Heart left ventricle (tissue), 16 donors: ENCODE results near the gene PAF1. TPM values are rescaled to one million over a fixed set of nuclear protein-coding genes. Genes with fewer than 3 reads are reported as not detected.

Experiments used
- ATAC-seq, 4 donors: fragments of 200-7000 bp; cut with Tn5 transposase; one replicate each; pipeline ENCODE4 v1.9.1; 2020 to 2022; ENCODE audit warnings: moderate library complexity in 4 of 4, mild to moderate bottlenecking in 3 of 4, moderate number of reproducible peaks in 1 of 4
- DNase-seq, 5 donors: peaks; one replicate each; pipeline ENCODE4 v3.0.0-alpha.2; 2020
- H3K27ac ChIP-seq, 12 donors: fragments of 200-600 bp; sonication (generic) in 4 of 12; one replicate each; pipeline versions ENCODE4 v1.5.0 to v1.8.0; 2016 to 2022; ENCODE audit warnings: mild to moderate bottlenecking in 2 of 12
- H3K27me3 ChIP-seq, 9 donors: fragments of 200-600 bp; sonication (generic) in 2 of 9; one replicate each; pipeline versions ENCODE4 v1.5.1 to v1.8.0; 2016 to 2022; ENCODE audit warnings: mild to moderate bottlenecking in 3 of 9
- H3K36me3 ChIP-seq, 9 donors: fragments of 200-600 bp; sonication (generic) in 2 of 9; one replicate each; pipeline versions ENCODE4 v1.5.0 to v1.8.0; 2018 to 2022; ENCODE audit warnings: mild to moderate bottlenecking in 2 of 9
- H3K4me1 ChIP-seq, 12 donors: fragments of 200-600 bp; sonication (generic) in 4 of 12; one replicate each; pipeline versions ENCODE4 v1.5.0 to v1.8.0; 2016 to 2022; ENCODE audit warnings: mild to moderate bottlenecking in 3 of 12
- H3K4me3 ChIP-seq, 12 donors: fragments of 200-600 bp; sonication (generic) in 4 of 12; one replicate each; pipeline versions ENCODE4 v1.5.0 to v1.8.0; 2017 to 2022; ENCODE audit warnings: mild to moderate bottlenecking in 9 of 12, moderate library complexity in 4 of 12
- H3K9me3 ChIP-seq, 12 donors: fragments of 200-600 bp; sonication (generic) in 4 of 12; one replicate each; pipeline versions ENCODE4 v1.5.0 to v1.8.0; 2016 to 2022; ENCODE audit warnings: mild to moderate bottlenecking in 1 of 12
- CTCF ChIP-seq, 12 donors: fragments of 200-600 bp; sonication (generic) in 4 of 12; IDR thresholded peaks; one replicate each; pipeline versions ENCODE4 v1.5.0 to v1.8.0; 2018 to 2022; ENCODE audit warnings: antibody characterized with exemption in 12 of 12, mild to moderate bottlenecking in 5 of 12
- POLR2A ChIP-seq, 2 donors: fragments of 450-650 bp; IDR thresholded peaks; one replicate each; pipeline ENCODE4 v1.6.1; 2017; ENCODE audit warnings: antibody characterized with exemption in 2 of 2, mild to moderate bottlenecking in 2 of 2, moderate library complexity in 2 of 2
- WGBS, 4 donors: extraction: QIAGEN DNeasy Blood & Tissue Kit in 2 of 4; methylation state at CpG; one replicate each; pipeline versions ENCODE4 v1.1.5 to v1.1.7; 2013 to 2018; 5-methylcytosine and 5-hydroxymethylcytosine counted together
- intact Hi-C, 10 donors: fragments of 100-400 bp; cut with DNase I; formaldehyde crosslinking; loops; one replicate each; pipeline versions ENCODE4 v1.11.1 to v1.14.2; 2022
- polyA plus RNA-seq, 2 donors: library from polyadenylated mRNA; stranded (reverse); fragments of 200-250 nt; gene quantifications; one replicate each; pipeline ENCODE4 v1.2.3, GENCODE V29; 2013
- total RNA-seq, 9 donors: library from RNA; depleted of rRNA in 2 of 9; stranded (reverse); fragments of >200 nt in 2 of 9; fragmentation: NEBNext Ultra II Directional in 3 of 9; extraction: Animal tissue kit (Norgen Biotek cat#: 25700) in 3 of 9; gene quantifications; one replicate each; pipeline versions ENCODE4 v1.1.0 to v1.2.4, GENCODE V29; 2016 to 2023
- donor health status: ischemic (EF 13 %, LVEDD 7.1; RV severe dilation, severe dysfunction).
- donor health status: healthy with polysubstance abuse.
- donor health status: DM: no; HTN: yes; CAD: no.
- donor health status: DM: no; HTN: no; CAD: no.
- donor health status: ischemic (EF 25% LVEDD 6.9; RV normal size, moderate dysfunction).
- donor health status: ischemic (EF 25% LVEDD 5.7; RV mildly dilated, moderate dysfunction).
- donor health status: healthy.
- donor health status: DM: yes; HTN: yes; CAD: no.
- donor health status: ischemic (EF 35%, LVEDD 5.7; RV mildly dilated, moderate dysfunction).
- donor health status: nonischemic (EF 11% LVEDD 7.7; RV severe dilation, severe dysfunction).
- donor health status: DM: yes; HTN: yes; CAD: no.
- donor health status: PGD.
- donor health status: ischemic (EF 29% LVEDD 5.4; RV normal size, mild dysfunction).
- donor health status: nonischemic (EF 23%, LVEDD 6.1; RV moderate dilation, normal function).

PAF1 gene
- total and polyA plus RNA-seq, 11 donors = 32.5 to 75.7 (median 40.7) TPM

DNA sequence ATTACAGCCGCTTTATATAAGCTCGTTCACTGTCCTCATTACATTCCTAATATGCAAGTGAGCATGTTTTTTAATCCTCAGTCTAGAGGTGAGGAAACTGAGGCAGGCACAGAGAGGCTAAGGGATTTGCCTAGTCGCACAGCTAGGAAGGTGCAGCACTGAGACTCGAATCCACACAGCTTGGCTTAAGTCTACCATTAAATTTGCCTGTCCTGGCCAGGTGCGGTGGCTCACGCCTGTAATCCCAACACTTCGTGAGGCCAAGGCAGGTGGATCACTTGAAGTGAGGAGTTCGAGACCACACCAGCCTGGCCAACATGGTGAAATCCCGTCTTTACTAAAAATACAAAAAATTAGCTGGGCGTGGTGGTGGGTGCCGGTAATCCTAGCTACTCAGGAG, 36.8 kb upstream of the PAF1 start:
- no peak for TF ChIP-seq CTCF (IDR thresholded peaks at IDR 0.05)
- TF ChIP-seq POLR2A (IDR thresholded peaks at IDR 0.05) = no peak
- H3K27me3 ChIP-seq = no peaks in the 10 kb centered on the region
- H3K4me1 ChIP-seq = peaks cover 9 to 27% (median 17%) of the 10 kb centered on the region in 12 donors
- no peak overlapping the region for H3K4me3 ChIP-seq
- peak overlapping the region; percentile 64 to 93 (median 86) for H3K27ac ChIP-seq
- DNase-seq (peak in 1 of 5 donors; percentile 30), ATAC-seq (no peak)
- WGBS, 4 donors = 89 to 94% (median 92%) methylated on average over 9 to 11 of the region's 11 CpGs
- H3K9me3 ChIP-seq = no peaks in the 10 kb centered on the region
- peaks cover 1 to 34% (median 15%) of the 10 kb centered on the region in 9 donors for H3K36me3 ChIP-seq
- intact Hi-C loops = no loop called here

GRCh38 chr19:39426170-39426569, 35.3 kb upstream of the PAF1 start:
- H3K4me1 ChIP-seq = peaks cover 9 to 24% (median 17%) of the 10 kb centered on the region in 12 donors
- no peaks in the 10 kb centered on the region for H3K9me3 ChIP-seq
- DNase-seq (no peak), ATAC-seq (no peak)
- peaks cover 0 to 38% (median 20%) of the 10 kb centered on the region in 9 donors for H3K36me3 ChIP-seq
- intact Hi-C loops = no loop called here
- 67 to 77% (median 70%) methylated on average over 5 of the region's 5 CpGs for WGBS, 4 donors
- no peak overlapping the region for H3K4me3 ChIP-seq
- no peaks in the 10 kb centered on the region for H3K27me3 ChIP-seq
- TF ChIP-seq POLR2A (IDR thresholded peaks at IDR 0.05) (no peak), CTCF (IDR thresholded peaks at IDR 0.05) (no peak)
- no peak overlapping the region for H3K27ac ChIP-seq

DNA sequence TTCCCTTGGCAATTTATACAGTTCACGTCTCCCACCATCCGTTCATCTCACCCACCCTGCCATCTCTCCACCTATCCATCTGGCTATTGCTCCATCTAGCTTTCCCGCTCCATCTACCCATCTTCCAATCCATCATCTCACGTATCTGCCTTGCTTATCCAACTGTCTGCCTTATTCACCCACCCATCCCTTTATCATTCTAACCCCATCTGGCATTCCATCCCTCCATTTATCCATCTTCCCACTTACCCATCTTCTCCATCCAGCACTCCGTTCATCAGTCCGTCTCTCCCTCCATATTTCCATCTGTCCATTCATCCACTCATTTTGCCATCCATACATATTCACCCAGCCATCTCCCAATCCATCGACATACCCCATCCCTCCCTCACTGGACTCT, 34.8 kb upstream of the PAF1 start:
- no peak for TF ChIP-seq POLR2A (IDR thresholded peaks at IDR 0.05)
- no peak for TF ChIP-seq CTCF (IDR thresholded peaks at IDR 0.05)
- Histone ChIP-seq H3K27ac (no peak overlapping the region), H3K4me1 (peaks cover 9 to 22% (median 17%) of the 10 kb centered on the region in 12 donors), H3K36me3 (peaks cover 0 to 42% (median 22%) of the 10 kb centered on the region in 9 donors), H3K9me3 (no peaks in the 10 kb centered on the region), H3K4me3 (no peak overlapping the region), H3K27me3 (no peaks in the 10 kb centered on the region)
- 85 to 95% (median 90%) methylated on average over 7 of the region's 7 CpGs for WGBS, 4 donors
- intact Hi-C loops = no loop called here
- ATAC-seq (no peak), DNase-seq (no peak)

DNA sequence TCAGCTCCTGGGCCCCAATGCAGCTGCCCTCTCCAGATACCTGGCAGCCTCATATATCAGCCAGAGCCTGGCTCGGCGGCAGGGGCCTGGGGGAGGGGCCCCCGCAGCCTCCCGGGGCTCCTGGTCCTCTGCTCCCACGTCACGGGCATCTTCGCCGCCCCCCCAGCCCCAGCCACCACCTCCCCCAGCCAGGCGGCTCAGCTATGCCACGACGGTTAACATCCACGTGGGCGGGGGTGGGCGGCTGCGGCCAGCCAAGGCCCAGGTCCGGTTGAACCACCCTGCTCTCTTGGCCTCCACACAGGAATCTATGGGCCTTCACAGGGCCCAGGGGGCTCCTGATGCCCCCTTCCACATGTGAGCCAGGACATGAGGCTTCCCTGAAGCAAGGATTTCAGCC, 34.0 kb upstream of the PAF1 start:
- WGBS, 4 donors = 78 to 86% (median 82%) methylated on average over 15 to 16 of the region's 16 CpGs
- H3K36me3 ChIP-seq = peaks cover 0 to 50% (median 30%) of the 10 kb centered on the region in 9 donors
- DNase-seq = peak in 1 of 5 donors; percentile 49

More for the DNA sequence above, 34.0 kb upstream of the PAF1 start:
- Histone ChIP-seq H3K9me3 (no peaks in the 10 kb centered on the region), H3K27ac (no peak overlapping the region), H3K4me3 (no peak overlapping the region), H3K27me3 (no peaks in the 10 kb centered on the region), H3K4me1 (peaks cover 9 to 21% (median 15%) of the 10 kb centered on the region in 12 donors)
- no peak for TF ChIP-seq POLR2A (IDR thresholded peaks at IDR 0.05)
- TF ChIP-seq CTCF (IDR thresholded peaks at IDR 0.05) = no peak
- ATAC-seq = no peak
- intact Hi-C loops = no loop called here
